HTERT RPE-1 (cell line): ENCODE results near the gene STK24.
"Not testable (repeated sequence)": the region's sequence is repeated elsewhere in the genome, so short reads cannot be mapped to it uniquely, and the experiment has no call there.

Experiments used
- in situ Hi-C: fragments of 300-500 bp; cut with MboI; formaldehyde crosslinking; loops from 4 replicates; pipeline ENCODE4 v1.14.3; 2020; ENCODE audit warnings: low sequenced_read_pairs

Gene STK24

DNA sequence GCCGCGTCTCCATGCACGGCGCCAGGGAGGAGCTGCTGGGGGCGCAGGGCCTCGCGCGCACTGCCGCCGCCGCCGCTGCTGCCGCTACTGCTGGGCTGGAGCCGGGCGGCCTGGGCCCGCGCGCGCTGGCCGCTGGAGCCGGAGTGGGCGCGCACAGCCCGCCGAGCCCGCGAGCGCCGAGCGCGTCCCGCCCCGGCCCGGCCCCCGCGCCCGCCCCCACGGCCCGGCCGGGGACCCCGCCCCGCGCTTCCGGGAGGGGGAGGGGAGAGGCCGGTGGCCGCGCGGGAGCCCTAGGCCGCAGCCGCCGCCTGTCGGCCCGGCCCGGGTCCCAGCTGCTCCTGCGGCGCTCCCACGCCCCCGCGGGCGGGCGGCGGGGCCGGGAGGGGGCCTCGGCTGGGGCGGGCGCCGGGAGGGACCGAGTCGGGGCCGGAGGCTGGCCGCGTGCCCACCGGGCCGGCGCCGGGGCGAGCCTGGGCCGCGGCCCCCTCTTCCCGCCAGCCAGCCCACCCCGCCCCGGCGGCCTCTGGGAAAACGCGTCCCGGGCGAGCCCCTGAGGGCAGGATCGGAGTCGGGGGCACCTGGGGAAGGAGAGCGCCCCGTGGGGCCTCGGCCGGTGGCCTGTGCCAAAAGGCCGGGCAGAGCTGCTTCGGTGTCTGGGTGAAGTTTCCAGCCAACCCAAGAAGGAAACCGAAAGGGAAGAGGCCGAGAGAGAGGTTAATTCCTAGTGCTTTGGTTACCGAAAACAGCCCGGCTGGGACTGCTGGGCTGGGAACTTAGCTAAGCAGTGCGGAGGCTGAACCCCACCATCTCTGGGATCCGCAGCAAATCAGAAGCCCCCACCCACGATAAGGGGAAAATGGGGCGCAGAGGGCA lies at the start of gene STK24:
TSS of gene STK24 (minus strand) at position 145 of the 873 bp plus-strand sequence. CDS start 321 bp downstream, outside the sequence.
- in situ Hi-C loops: no loop called here

DNA sequence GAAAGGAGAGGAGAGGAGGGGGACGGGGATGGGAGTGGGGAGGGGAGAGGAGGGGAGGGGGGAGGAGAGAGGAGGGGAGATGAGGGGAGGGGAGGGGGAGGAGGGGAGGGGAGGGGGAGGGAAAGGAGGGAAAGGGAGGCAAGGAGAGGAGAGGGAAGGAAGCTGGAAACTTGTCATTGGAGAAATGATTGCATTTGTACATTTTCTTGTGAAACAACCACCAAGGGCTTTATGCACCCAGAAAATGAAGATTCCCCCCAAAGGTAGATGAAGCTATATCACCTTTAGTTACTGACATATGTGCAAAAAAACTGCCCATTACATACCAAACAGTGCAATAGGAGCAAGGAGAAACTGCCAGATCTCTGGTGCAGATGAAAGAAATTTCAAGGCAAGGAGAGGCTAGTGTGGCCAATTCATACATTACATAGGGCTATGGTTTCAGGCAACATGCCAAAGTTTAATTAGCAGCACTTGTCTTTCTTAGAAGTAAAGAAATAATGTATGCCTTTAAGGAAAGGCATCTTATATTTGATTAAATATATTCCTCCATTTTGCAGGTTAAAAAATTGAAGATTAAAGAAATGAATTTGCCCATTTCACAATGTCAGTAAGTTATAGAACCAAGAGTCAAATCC lies 49.5 kb upstream of the STK24 start:
- in situ Hi-C loops: no loop called here

DNA sequence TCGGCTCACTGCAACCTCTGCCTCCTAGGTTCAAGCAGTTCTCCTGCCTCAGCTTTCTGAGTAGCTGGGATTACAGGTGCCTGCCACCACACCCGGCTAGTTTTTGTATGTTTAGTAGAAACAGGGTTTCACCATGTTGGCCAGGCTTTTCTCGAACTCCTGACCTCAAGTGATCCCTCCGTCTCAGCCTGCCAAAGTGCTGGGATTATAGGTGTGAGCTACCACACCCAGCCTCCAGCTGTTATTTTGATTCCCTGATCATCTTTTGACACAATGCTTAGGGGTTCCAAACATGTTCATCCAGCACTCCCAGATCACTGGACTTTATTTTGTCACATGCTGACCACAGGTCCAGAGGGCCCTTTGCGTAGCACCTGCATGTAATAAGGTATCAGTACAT lies 47.7 kb upstream of the STK24 start:
- in situ Hi-C loops: not testable (repeated sequence)

DNA sequence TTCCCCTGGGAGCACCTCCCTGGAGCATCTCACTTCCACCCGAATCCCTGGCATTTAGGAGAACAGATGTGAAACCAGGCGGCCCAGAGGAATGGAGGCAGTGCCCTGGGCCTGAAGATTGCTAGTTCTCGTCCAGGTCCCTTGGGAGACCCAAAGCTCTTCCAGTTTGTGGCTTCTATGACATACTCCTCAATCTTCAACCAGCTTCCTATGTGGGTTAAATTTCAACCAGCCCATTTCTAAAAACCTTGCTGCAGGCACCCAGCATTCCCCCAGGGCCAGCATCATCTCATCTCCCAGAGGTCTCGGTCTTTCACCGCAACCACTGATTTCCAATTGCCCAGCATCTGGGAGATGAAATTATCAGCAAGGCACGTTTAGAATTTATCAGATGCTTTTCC lies 46.0 kb upstream of the STK24 start:
- in situ Hi-C loops: no loop called here

DNA sequence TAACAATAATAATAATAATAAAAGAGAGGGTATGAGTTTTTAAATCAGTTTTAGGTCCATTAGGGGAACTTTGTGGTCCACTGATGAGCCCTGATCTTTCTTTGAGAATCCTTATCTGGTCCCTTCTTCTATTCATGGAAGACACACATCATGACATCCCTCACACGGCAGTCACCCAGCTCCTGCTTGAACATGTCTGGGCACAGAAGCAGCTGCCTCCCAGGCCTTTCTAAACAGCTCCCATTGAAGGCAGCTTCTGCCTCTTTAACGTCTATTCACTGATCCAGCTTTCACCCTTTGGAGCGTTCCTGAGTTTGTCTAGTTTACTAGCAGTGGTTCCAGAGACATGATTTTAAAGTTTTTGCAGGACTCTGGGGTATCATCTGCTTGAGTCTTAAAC lies 42.6 kb upstream of the STK24 start:
- in situ Hi-C loops: no loop called here

DNA sequence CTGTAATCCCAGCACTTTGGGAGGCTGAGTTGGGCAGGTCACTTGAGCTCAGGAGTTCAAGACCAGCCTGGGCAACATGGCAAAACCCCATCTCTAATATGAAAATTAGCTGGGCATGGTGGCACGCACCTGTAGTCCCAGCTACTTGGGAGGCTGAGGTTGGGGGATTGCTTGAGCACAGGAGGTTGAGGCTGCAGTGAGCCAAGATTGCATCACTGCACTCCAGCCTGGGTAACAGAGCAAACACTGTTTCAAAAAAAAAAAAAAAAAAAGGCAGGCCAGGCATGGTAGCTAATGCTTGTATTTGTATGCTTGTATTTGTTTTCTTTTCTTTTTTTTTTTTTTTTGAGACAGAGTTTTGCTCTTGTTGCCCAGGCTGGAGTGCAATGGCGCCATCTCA lies 38.7 kb upstream of the STK24 start:
- in situ Hi-C loops: not testable (repeated sequence)

DNA sequence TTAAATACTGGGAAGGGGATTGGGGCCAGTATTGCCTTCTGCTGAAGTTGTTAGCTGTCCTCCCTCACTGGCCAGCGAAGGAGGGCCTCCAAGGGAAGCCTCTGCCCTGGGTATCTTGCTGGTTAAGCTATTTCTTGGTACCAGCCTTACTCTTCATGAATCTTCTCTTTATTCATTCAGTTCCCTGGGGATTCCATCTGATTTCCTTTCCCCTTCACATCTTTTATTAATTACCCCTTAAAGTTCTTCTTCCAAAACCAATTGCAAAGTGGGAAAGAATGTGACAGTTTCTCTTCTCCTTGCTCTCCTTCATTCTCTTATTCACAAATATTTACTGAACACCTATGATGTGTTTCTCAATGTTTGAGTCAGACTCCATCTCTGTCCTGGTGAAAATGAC lies 36.7 kb upstream of the STK24 start:
- in situ Hi-C loops: no loop called here

DNA sequence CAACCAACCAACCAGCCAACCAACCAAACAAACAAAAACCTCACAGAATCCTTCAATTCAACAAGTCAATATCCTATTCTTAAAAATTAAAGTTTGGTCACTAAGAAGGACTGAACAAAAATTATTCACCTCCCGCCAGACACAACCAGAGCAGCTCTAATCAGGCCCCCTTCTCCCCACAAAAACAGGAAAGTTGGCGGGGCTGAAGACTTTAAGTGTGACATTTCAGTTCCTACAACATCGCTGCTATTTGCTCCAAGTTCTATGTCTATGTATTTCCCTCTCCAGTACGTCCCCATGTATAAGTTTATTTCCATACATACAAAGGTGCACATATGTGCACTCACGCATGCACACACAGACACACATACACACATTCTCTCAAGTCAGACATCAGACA lies 32.8 kb upstream of the STK24 start:
- in situ Hi-C loops: no loop called here

DNA sequence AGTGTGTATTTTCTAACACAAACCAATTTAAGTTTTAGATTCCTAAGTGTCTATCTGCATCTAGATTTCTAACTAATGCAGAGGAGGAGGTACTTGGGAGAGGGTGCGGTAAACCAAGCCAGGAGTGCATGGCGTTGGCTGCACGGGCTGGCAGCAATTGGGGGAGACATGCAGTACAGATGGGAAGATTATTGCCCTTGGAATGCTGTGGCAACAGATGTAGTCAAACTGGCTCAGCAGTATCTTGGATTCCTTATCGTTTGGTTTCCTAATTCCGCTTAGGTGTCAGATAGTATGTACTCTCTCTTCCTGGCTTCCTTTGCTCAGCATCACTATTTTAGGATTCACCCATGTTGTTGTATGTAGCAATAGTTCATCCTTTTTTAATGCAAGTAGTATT lies 29.4 kb upstream of the STK24 start:
- in situ Hi-C loops: no loop called here

DNA sequence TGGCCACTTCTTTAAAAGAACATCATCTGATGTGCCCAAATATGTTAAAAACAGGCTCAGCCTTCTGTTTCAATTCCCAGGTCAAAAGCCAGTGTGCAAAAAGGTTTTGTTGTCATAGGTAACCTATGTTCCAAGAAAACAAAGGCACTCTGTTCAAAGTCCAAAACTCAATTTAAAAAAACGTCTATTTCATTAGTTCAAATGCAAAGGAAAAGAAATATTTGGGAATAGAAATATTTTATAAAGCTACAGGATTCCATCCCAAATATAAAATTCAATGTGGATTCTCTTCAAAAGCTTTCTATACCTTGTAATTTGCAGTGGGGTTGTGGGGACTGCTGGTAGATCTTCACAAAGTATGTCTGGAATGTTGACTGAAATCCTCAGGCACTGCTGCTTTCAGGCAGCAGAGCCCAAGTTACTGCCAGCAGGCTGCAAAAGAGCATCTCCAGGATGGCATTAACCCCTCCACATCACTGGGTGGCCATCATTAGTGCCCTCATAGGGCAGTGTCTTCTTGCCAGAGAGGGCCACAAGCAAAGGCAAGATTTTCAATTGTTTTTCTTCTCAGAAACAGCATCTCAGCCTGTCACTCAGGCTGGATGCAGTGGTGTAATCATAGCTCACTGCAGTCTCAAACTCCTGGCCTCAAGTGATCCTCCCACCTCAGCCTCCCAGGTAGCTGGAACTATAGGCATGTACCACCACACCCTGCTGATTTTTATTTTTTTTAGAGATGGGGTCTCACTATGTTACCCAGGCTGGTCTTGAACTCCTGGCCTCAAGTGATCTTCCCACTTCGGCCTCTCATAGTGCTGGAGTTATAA lies 22.8 kb upstream of the STK24 start:
- in situ Hi-C loops: no loop called here

DNA sequence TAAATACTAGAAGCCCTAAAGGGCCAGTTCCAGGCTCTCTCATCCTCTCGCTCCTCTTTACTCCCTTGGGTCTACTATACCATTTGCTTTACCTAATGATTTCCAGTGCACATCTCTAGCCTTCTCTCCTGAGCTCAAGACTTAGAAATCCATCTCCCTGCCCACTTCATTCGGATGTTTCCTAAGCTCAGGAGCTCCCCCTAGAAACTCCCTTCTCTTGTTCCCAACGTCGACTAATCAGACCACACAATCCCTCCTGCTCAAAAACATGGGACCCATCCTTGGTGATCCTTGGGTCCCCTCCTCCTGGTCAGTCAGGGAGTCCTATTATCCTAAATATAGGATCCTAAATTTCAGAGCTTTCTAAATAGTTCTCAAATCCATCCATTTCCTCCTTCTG lies 21.1 kb upstream of the STK24 start:
- in situ Hi-C loops: no loop called here

DNA sequence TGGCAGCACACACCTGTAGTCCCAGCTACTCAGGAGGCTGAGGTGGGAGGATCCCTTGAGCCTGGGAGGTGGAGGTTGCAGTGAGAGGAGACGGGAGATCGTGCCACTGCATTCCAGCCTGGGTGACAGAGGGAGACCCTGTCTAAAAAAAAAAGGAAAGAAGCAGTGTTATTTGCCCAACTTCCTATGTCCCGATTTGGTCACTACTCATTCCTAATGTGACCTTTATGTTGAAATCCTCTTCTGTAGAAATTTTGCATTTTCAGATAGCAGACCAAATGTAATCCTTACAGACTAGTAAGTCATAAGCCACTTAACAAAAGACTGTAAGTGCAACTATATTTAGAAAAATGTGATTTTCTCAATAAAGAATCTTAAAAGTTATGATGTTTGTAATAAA lies 18.2 kb upstream of the STK24 start:
- in situ Hi-C loops: no loop called here

DNA sequence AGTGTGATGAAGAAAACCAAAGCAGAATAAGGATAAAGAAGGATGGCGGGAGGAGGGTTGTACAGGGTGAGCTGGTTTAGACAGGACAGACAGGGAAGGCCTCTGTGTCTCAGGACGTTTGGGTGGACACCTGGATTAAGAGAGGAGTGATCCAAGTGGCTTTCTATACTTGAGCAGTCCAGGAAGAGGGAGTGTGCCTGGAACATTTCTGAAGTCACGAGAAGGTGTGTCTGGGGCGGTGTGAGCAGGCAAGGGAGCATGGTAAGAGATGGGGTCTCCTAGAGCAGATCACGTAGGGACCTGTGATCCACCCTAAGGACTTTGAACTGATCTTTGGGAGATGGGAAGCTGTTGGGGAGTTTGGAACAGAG lies 15.4 kb upstream of the STK24 start:
- in situ Hi-C loops: no loop called here

DNA sequence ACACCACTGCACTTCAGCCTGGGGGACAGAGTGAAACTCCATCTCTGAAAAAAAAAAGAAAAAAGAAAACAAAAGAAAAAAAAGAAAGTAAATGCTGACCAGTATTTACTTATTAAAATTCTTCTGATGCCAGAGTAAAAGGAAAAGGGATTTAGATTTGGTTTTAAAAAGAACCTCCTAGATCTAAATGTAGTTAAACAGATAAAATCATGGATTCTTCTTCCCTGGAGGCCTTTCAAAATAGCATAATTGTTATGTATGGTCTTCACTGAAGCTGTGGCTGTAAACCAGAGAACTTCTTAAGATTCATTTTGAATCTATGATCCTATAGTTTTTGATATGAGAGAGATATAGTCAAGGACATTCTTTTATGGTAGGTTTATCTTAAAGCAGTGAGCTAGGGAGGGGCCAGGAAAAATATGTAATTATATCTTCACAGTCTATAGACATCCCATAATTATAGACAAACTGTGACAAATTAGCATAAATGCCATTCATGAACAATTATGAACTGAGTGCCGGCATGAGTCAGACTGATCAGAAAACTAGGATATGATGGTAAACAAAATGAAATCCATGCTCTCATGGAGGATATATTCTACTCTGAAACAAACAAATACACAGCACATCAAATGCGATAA lies 14.9 kb upstream of the STK24 start:
- in situ Hi-C loops: no loop called here

DNA sequence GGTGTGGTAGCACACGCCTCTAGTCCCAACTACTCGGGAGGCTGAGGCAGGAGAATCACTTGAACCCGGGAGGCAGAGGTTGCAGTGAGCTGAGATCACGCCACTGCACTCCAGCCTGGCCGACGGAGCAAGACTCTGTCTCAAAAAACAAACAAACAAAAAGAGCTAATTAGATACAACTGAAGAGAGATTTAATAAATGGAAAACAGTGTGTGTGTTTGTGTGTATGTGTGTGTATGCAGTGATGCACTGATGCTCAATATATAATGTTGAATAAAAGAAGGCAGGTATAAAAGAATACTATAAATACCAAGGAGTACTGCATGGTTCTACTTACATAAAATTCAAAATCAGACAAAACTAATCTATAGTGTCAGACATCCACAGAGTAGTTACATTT lies 13.6 kb upstream of the STK24 start:
- in situ Hi-C loops: not testable (repeated sequence)

DNA sequence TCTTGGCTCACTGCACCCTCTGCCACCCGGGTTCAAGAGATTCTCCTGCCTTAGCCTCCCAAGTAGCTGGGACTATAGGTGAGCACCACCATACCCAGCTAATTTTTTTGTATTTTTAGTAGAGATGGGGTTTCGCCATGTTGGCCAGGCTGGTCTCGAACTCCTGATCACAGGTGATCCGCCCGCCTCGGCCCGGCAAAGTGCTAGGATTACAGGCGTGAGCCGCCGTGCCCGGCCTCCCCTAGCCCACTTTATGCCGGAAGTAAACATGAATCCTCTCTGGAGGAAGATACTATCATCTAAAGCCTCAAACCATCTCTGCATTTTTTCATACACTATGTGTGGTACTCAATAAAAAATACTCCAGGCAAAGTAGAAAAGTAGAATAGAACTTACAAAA lies 12.6 kb upstream of the STK24 start:
- in situ Hi-C loops: not testable (repeated sequence)

DNA sequence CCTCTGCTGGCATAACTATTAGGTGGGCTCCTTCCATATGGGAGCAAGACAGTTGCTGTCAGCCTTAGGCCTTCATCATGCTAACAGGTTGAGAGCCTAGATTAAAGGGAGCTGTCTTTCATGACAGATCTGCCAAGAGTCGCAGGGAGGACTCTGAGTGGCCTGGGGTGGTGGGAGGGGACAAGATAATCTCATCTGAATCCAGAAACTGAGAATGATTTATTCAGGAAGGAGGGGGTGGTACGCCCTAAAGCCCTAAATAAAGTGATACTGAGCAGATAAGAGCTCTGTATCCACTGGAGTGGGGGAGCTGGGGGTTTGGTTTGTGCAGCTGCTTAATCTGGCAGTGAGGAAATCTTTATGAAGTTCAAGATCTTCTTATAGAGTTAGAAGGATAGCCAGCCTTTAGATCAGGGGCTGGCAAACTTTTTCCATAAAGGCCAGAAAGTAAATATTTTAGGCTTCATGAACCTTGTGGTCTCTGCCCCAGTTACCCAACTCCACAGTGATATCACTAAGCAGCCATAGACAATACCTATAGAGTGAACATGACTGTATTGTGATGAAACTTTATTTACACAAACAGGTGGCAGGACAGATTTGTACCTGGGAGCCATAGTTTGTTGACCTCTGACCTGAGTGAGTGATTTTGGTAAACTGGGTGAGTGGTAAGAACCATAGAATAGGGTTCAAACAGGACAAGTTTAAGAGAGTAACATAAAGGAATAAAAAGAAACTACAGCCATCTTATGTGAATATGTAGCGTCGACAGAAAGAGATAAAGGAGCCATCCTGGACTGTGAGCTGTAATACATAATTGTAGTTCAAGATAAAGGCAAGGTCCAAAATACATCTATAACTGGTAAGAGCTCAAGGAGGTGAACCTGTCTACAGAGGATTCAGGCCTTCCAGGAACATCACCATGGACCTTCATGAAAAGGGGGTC lies 9.8 kb upstream of the STK24 start:
- in situ Hi-C loops: no loop called here

DNA sequence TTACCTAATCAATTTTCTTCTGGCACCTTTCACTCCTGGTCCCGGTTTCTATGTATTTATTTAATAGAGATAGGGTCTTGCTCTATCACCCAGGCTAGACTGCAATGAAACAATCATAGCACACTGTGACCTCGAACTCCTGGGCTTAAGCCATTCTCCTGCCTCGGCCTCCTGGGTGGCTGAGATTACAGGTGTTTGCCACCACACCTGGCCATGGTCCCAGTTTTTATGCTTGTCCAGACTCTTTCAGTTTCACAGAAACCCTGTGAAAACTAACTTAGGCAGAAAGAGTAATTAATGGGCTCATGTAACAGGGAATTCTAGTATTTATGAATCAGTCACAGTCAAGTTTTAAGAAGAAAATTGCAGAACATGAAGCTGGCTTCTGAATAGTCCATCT lies 9.0 kb upstream of the STK24 start:
- in situ Hi-C loops: no loop called here

DNA sequence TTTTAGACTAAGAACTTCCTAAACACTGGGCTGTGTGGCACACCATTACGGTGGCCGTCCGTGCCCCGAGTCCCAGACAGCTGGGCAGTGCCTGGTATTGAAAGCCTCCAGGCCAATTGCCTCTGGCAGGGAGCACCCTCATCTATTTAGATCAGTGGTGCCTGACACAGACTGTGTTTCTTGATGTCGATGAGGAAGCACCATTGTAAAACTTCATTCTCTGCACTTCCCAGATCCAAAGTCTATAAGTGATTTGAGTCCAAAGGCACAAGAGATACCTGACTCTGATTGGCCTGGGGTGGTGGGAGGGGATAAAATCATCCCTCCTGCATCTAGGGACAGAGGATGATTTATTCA lies 8.5 kb upstream of the STK24 start:
- in situ Hi-C loops: no loop called here
